Right lobe of liver (tissue), 4 donors: Measurements from ENCODE around the gene TTLL3.

Experiments used
- POLR2A ChIP-seq: fragments of 450-650 bp; IDR thresholded peaks from one replicate; pipeline ENCODE4 v1.6.1; 2017; ENCODE audit warnings: antibody characterized with exemption, mild to moderate bottlenecking
- TF ChIP-seq, protein P1 (sequence below), 4 donors: fragments of 200-600 bp in 3 of 4; fragments of 450-650 bp in 1 of 4; IDR thresholded peaks; one replicate each; pipeline versions ENCODE4 v1.5.1 to v1.8.0; 2016 to 2022; ENCODE audit warnings: antibody characterized with exemption in 4 of 4, mild to moderate bottlenecking in 2 of 4
- donor health status: DM: no; HTN: no; CAD: no.
- donor health status: DM: no; HTN: no; CAD: no.
- donor health status: DM: no; HTN: yes; CAD: no.

- TF ChIP-seq, protein P1, sequence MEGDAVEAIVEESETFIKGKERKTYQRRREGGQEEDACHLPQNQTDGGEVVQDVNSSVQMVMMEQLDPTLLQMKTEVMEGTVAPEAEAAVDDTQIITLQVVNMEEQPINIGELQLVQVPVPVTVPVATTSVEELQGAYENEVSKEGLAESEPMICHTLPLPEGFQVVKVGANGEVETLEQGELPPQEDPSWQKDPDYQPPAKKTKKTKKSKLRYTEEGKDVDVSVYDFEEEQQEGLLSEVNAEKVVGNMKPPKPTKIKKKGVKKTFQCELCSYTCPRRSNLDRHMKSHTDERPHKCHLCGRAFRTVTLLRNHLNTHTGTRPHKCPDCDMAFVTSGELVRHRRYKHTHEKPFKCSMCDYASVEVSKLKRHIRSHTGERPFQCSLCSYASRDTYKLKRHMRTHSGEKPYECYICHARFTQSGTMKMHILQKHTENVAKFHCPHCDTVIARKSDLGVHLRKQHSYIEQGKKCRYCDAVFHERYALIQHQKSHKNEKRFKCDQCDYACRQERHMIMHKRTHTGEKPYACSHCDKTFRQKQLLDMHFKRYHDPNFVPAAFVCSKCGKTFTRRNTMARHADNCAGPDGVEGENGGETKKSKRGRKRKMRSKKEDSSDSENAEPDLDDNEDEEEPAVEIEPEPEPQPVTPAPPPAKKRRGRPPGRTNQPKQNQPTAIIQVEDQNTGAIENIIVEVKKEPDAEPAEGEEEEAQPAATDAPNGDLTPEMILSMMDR (IDR thresholded peaks at IDR 0.05), result no peak
- no peak for TF ChIP-seq POLR2A
These were observed 24.7 kb downstream of the TTLL3 start for GRCh38 chr3:9834520-9835380.
